HepG2 (cell line): ENCODE data around the gene CHKB. TPM values are rescaled to one million over a fixed set of nuclear protein-coding genes. Genes with fewer than 3 reads are reported as not detected.

Experiments used
- ATAC-seq: fragments of 200-7000 bp; cut with Tn5 transposase; 3 replicates; pipeline ENCODE4 v1.9.1; 2020; ENCODE audit warnings: mild to moderate bottlenecking, moderate library complexity
- BruUV-seq: library from RNA; stranded (reverse); fragments of 400-500 nt; replicated peaks from 2 replicates; lab custom pipeline; 2021; lab: Mats Ljungman, UMichigan
- CTCF ChIA-PET: fragments of 300-600 bp; formaldehyde crosslinking; extraction: SDS; loops from one replicate; lab custom pipeline; 2021; ENCODE audit warnings: low total read pairs, inconsistent platforms, low intra/inter-chr PET ratio; lab: Yijun Ruan, JAX
- POLR2A ChIA-PET: fragments of 350-600 bp; sonication (Branson Sonifier 250); formaldehyde crosslinking; loops from one replicate; lab custom pipeline; 2020; ENCODE audit warnings: antibody characterized with exemption, inconsistent platforms; lab: Yijun Ruan, JAX
- DNase-seq: peaks from one replicate; pipeline ENCODE4 v3.0.0-alpha.2; 2015; ENCODE audit warnings: low spot score
- FAIRE-seq: peaks from 3 replicates; lab custom pipeline; 2011; peaks lifted over from hg19 to GRCh38; lab: Jason Lieb, UNC
- H2AFZ ChIP-seq: one replicate; pipeline ENCODE4 v1.6.1; 2011; ENCODE audit warnings: low read length, inconsistent platforms
- H3K27ac ChIP-seq: fragments of 300-600 bp; 3 replicates; pipeline ENCODE4 v1.8.0; 2011; ENCODE audit warnings: mixed run types, mild to moderate bottlenecking, mixed read lengths, low read length, inconsistent platforms; ENCODE audit not compliant: insufficient read depth; ENCODE audit errors: extremely low read length
- H3K27me3 ChIP-seq, 2 experiments: fragments of 200-600 bp in 1 of 2; 2 replicates in 1 of 2; 3 replicates in 1 of 2; pipeline versions ENCODE4 v1.6.0 to v1.8.0; 2011; ENCODE audit warnings: low read length in 2 of 2, mild to moderate bottlenecking in 2 of 2, moderate library complexity in 2 of 2, inconsistent platforms in 1 of 2; ENCODE audit not compliant: insufficient read depth in 2 of 2, control insufficient read depth in 1 of 2
- H3K36me3 ChIP-seq, 2 experiments: fragments of 200-600 bp in 1 of 2; replicated peaks in 1 of 2; 2 replicates in 1 of 2; 3 replicates in 1 of 2; pipeline versions ENCODE4 v1.5.1 to v1.8.0; 2011; ENCODE audit warnings: low read length in 2 of 2, inconsistent platforms in 1 of 2; ENCODE audit not compliant: insufficient read depth in 2 of 2, control insufficient read depth in 1 of 2
- H3K4me1 ChIP-seq: 2 replicates; pipeline ENCODE4 v1.5.1; 2012; ENCODE audit warnings: low read length, inconsistent platforms; ENCODE audit not compliant: insufficient read depth
- H3K4me2 ChIP-seq: 2 replicates; pipeline ENCODE4 v1.6.0; 2011; ENCODE audit warnings: low read depth, low read length, inconsistent platforms
- H3K4me3 ChIP-seq, 3 experiments: fragments of 200-600 bp in 1 of 3; sonication (generic), shearing (Covaris generic) in 1 of 3; replicated peaks in 1 of 3; 2 replicates each; pipeline ENCODE4 v1.5.1; 2011 to 2016; ENCODE audit warnings: low read length in 3 of 3, inconsistent platforms in 2 of 3, low read depth in 2 of 3, mild to moderate bottlenecking in 2 of 3, control low read depth in 1 of 3, mixed read lengths in 1 of 3; ENCODE audit not compliant: insufficient read depth in 1 of 3
- H3K79me2 ChIP-seq: one replicate; pipeline ENCODE4 v1.6.1; 2011; ENCODE audit warnings: low read length, inconsistent platforms; ENCODE audit not compliant: insufficient read depth
- H3K9ac ChIP-seq: 2 replicates; pipeline ENCODE4 v1.6.0; 2011; ENCODE audit warnings: mild to moderate bottlenecking, low read depth, low read length, inconsistent platforms; ENCODE audit not compliant: insufficient read depth
- H3K9me3 ChIP-seq: 2 replicates; pipeline ENCODE4 v1.5.1; 2012; ENCODE audit warnings: mild to moderate bottlenecking, low read length
- H4K20me1 ChIP-seq: 2 replicates; pipeline ENCODE4 v1.6.0; 2011; ENCODE audit warnings: inconsistent platforms, mild to moderate bottlenecking, low read length, moderate library complexity; ENCODE audit not compliant: insufficient read depth
- CENPX ChIP-seq: sonication (generic); formaldehyde crosslinking; IDR thresholded peaks from 2 replicates; pipeline ENCODE4 v1.9.0; 2021; ENCODE audit warnings: mild to moderate bottlenecking, missing genetic modification reagents, moderate library complexity
- HIC2 ChIP-seq: sonication (generic); formaldehyde crosslinking; IDR thresholded peaks from 2 replicates; pipeline ENCODE4 v1.9.0; 2022; ENCODE audit warnings: low read depth, missing genetic modification reagents
- NR2F6 ChIP-seq, 2 experiments: IDR thresholded peaks; 2 replicates each; pipeline ENCODE4 v1.6.1; 2016; ENCODE audit warnings: antibody characterized with exemption in 1 of 2, mild to moderate bottlenecking in 1 of 2
- ZNF180 ChIP-seq: sonication (generic); formaldehyde crosslinking; IDR thresholded peaks from 2 replicates; pipeline ENCODE4 v1.4.0; 2020; ENCODE audit warnings: low read depth, missing genetic modification reagents, borderline replicate concordance
- ZNF607 ChIP-seq: sonication (generic); formaldehyde crosslinking; IDR thresholded peaks from 2 replicates; pipeline ENCODE4 v1.5.1; 2020; ENCODE audit warnings: missing genetic modification reagents, mild to moderate bottlenecking, borderline replicate concordance
- ZNF609 ChIP-seq: sonication (generic); formaldehyde crosslinking; IDR thresholded peaks from 2 replicates; pipeline ENCODE4 v1.4.0; 2020; ENCODE audit warnings: mild to moderate bottlenecking, missing genetic modification reagents, borderline replicate concordance
- WGBS: methylation state at CpG from one replicate; pipeline ENCODE4 v1.1.6; 2017; ENCODE audit warnings: low lambda C conversion rate; 5-methylcytosine and 5-hydroxymethylcytosine counted together
- in situ Hi-C: cut with HindIII; loops from 2 replicates; pipeline ENCODE4 v1.10.0; 2017; ENCODE audit warnings: low pct_unique_long_range_greater_than_20kb; ENCODE audit not compliant: extremely low pct_ligation_motif_present
- intact Hi-C: fragments of 100-400 bp; cut with micrococcal nuclease; formaldehyde crosslinking; loops from one replicate; pipeline ENCODE4 v1.10.0; 2022; ENCODE audit not compliant: unreplicated experiment
- polyA plus RNA-seq, 8 experiments: library from polyadenylated mRNA; depleted of rRNA in 3 of 8; stranded (reverse) in 7 of 8; unstranded in 1 of 8; fragments of >200 nt; fragmentation: Illumina TruSeq in 4 of 8; extraction: Trizol in 4 of 8; gene quantifications; 2 replicates each; pipeline versions ENCODE4 v1.2.1 to v1.2.3, GENCODE V29; 2011 to 2016; ENCODE audit warnings: low read depth in 4 of 8, missing spikeins in 1 of 8, mixed read lengths in 1 of 8; ENCODE audit not compliant: insufficient read depth in 1 of 8
- total RNA-seq, 5 experiments: library from RNA; depleted of rRNA; stranded (reverse); fragments of >200 nt; fragmentation: Illumina TruSeq; extraction: Trizol; gene quantifications; 2 replicates each; pipeline ENCODE4 v1.2.3, GENCODE V29; 2016; ENCODE audit warnings: low read depth in 1 of 5

CHKB gene
- total and polyA plus RNA-seq, 2 of the 13 experiments (the other 11 are each of a cell fraction or from before 2014, with no cell fraction given): 24.5 to 42.7 TPM

- Histone ChIP-seq H3K27ac (no peak overlapping the region), H3K27me3 (no peaks in the 10 kb centered on the region), H3K79me2 (no peaks in the 10 kb centered on the region), H3K9me3 (no peaks in the 10 kb centered on the region), H3K36me3 (peaks cover 0 to 3% of the 10 kb centered on the region in 2 experiments; a peak in 2 of 5 replicates), H2AFZ (no peak overlapping the region), H3K4me3 (peak overlapping the region in 1 of 3 experiments; percentile 91; a peak in 2 of 6 replicates), H4K20me1 (no peaks in the 10 kb centered on the region), H3K4me2 (peak overlapping the region; percentile 95; the same call in 1 of the 2 replicates), H3K9ac (peak overlapping the region; percentile 94), H3K4me1 (peaks cover 32% of the 10 kb centered on the region)
- intact Hi-C loops: no loop called here
- BruUV-seq: no TSS peak
- ChIA-PET POLR2A (interaction anchor here (1.2 to 2.3 kb wide), 5 partner anchors 16 to 115 kb away, joined by 3 to 20 read pairs (median 5); partner anchors contain the start of gene SCO2), CTCF (interaction anchor here (0.6 kb wide), 1 partner anchor 10 kb away, joined by 3 read pairs; no protein-coding TSS in a partner anchor)
- in situ Hi-C loops: loop anchor here (5.0 kb wide), 1 partner anchor 113 kb away; no protein-coding TSS in a partner anchor
- TF ChIP-seq NR2F6 (IDR thresholded peaks at IDR 0.05) (peak; percentile 17; the same call in 1 of the 2 replicates), NR2F6 (CRISPR knock-in tag; IDR thresholded peaks at IDR 0.05) (no peak), CENPX (CRISPR knock-in tag) (no peak), ZNF180 (no peak)
- no peak for ATAC-seq
- FAIRE-seq: no peak
- 86% methylated on average over 22 of the region's 23 CpGs for WGBS
- DNase-seq: peak; percentile 18
These were observed 1.8 kb upstream of the CHKB start for GRCh38 chr22:50584106-50585096.

- ATAC-seq (peak; percentile 46), DNase-seq (peak; percentile 18), FAIRE-seq (no peak)
- intact Hi-C loops (no loop called here), in situ Hi-C loops (loop anchor here (5.0 kb wide), 1 partner anchor 114 kb away; no protein-coding TSS in a partner anchor)
- Histone ChIP-seq H3K4me2 (peak overlapping the region; percentile 95), H3K27ac (peak overlapping the region; percentile 98), H3K4me1 (peaks cover 32% of the 10 kb centered on the region), H3K27me3 (no peaks in the 10 kb centered on the region), H2AFZ (no peak overlapping the region), H3K36me3 (peaks cover 0 to 3% of the 10 kb centered on the region in 2 experiments; a peak in 2 of 5 replicates), H3K4me3 (peak overlapping the region; percentile 70 to 91 (median 87)), H3K9ac (peak overlapping the region; percentile 94), H3K79me2 (no peaks in the 10 kb centered on the region), H3K9me3 (no peaks in the 10 kb centered on the region), H4K20me1 (no peaks in the 10 kb centered on the region)
- 5% methylated on average over 28 of the region's 37 CpGs for WGBS
- ChIA-PET CTCF (interaction anchor here (0.7 kb wide), 1 partner anchor 39 kb away, joined by 3 read pairs; no protein-coding TSS in a partner anchor), POLR2A (interaction anchor here (1.0 to 2.7 kb wide), 16 partner anchors 10 to 289 kb away, joined by 3 to 30 read pairs (median 6); partner anchors contain the start of genes KLHDC7B, LMF2, MIOX and NCAPH2)
- BruUV-seq: TSS peak; percentile 79
- TF ChIP-seq ZNF609 (CRISPR knock-in tag) (no peak), HIC2 (CRISPR knock-in tag) (peak; percentile 70; the same call in 1 of the 2 replicates), ZNF607 (CRISPR knock-in tag) (no peak)
These were observed 729 bp upstream of the CHKB start for GRCh38 chr22:50583294-50583861.
